ENCODE measurements around the gene USP35. TPM values are rescaled to one million over a fixed set of nuclear protein-coding genes. Genes with fewer than 3 reads are reported as not detected.

Gene USP35
- total RNA-seq, 1 donor from 2014 or later, result 7.1 TPM

- DNase-seq, result no peak
- no peak overlapping the region for H3K27ac ChIP-seq
- no peak for TF ChIP-seq CTCF (IDR thresholded peaks at IDR 0.05)
- intact Hi-C loops (cut with DNase I), result no loop called here
- H3K9me3 ChIP-seq, result no peaks in the 10 kb centered on the region
- H3K36me3 ChIP-seq, result no peaks in the 10 kb centered on the region
- H3K27me3 ChIP-seq, result no peaks in the 10 kb centered on the region
- H3K4me1 ChIP-seq, result peaks cover 22% of the 10 kb centered on the region
- H3K4me3 ChIP-seq, result no peak overlapping the region
- ATAC-seq, result no peak
These were observed 3.6 kb downstream of the USP35 start for GRCh38 chr11:78192223-78192719.

- ATAC-seq (no peak), DNase-seq (no peak)
- Histone ChIP-seq H3K9me3 (no peaks in the 10 kb centered on the region), H3K4me1 (peaks cover 18% of the 10 kb centered on the region), H3K27me3 (no peaks in the 10 kb centered on the region), H3K4me3 (no peak overlapping the region), H3K36me3 (no peaks in the 10 kb centered on the region), H3K27ac (no peak overlapping the region)
- intact Hi-C loops (cut with DNase I), result no loop called here
- TF ChIP-seq CTCF (IDR thresholded peaks at IDR 0.05), result no peak
These were observed 4.2 kb downstream of the USP35 start for GRCh38 chr11:78192911-78193351.

GRCh38 chr11:78193806-78194205 is 5.1 kb downstream of the USP35 start:
- intact Hi-C loops (cut with DNase I), result no loop called here
- no peak for DNase-seq
- H3K4me1 ChIP-seq, result peaks cover 18% of the 10 kb centered on the region
- no peaks in the 10 kb centered on the region for H3K36me3 ChIP-seq
- H3K27me3 ChIP-seq, result no peaks in the 10 kb centered on the region
- no peak for TF ChIP-seq CTCF (IDR thresholded peaks at IDR 0.05)
- H3K9me3 ChIP-seq, result no peaks in the 10 kb centered on the region
- H3K27ac ChIP-seq, result no peak overlapping the region
- ATAC-seq, result no peak
- H3K4me3 ChIP-seq, result no peak overlapping the region

GRCh38 chr11:78194490-78194889 is 5.8 kb downstream of the USP35 start:
- ATAC-seq, result no peak
- TF ChIP-seq CTCF (IDR thresholded peaks at IDR 0.05), result no peak

GRCh38 chr11:78195917-78196560 is 7.3 kb downstream of the USP35 start:
- DNase-seq (no peak), ATAC-seq (no peak)
- Histone ChIP-seq H3K4me3 (no peak overlapping the region), H3K4me1 (peaks cover 7% of the 10 kb centered on the region), H3K9me3 (no peaks in the 10 kb centered on the region), H3K36me3 (no peaks in the 10 kb centered on the region), H3K27me3 (no peaks in the 10 kb centered on the region), H3K27ac (no peak overlapping the region)
- no peak for TF ChIP-seq CTCF (IDR thresholded peaks at IDR 0.05)
- intact Hi-C loops (cut with DNase I), result no loop called here

More at GRCh38 chr11:78194490-78194889, 5.8 kb downstream of the USP35 start:
- intact Hi-C loops (cut with DNase I), result no loop called here
- H3K36me3 ChIP-seq, result no peaks in the 10 kb centered on the region
- H3K27ac ChIP-seq, result no peak overlapping the region
- peaks cover 14% of the 10 kb centered on the region for H3K4me1 ChIP-seq
- no peaks in the 10 kb centered on the region for H3K9me3 ChIP-seq
- no peaks in the 10 kb centered on the region for H3K27me3 ChIP-seq
- H3K4me3 ChIP-seq, result no peak overlapping the region
- no peak for DNase-seq
